NCI-H2227 treated with DMSO at 0.1 percent for 48 hours (cell line): Measurements from ENCODE around the gene MRFAP1L1.

Experiments
- DNase-seq: peaks from one replicate; lab custom pipeline; 2025; lab: John Stamatoyannopoulos, UW

MRFAP1L1 gene

GRCh38 chr4:6716018-6716911 lies 6.6 kb upstream of the MRFAP1L1 start, which contains the start of gene BLOC1S4:
TSS of gene BLOC1S4 (plus strand) at chr4:6716174. CDS start at chr4:6716210, 36 bp downstream.
- DNase-seq: peak; percentile 85

GRCh38 chr4:6715704-6716017 lies 6.0 kb upstream of the MRFAP1L1 start:
- no peak for DNase-seq

GRCh38 chr4:6714954-6715353 lies 5.3 kb upstream of the MRFAP1L1 start:
- DNase-seq: no peak

- DNase-seq: no peak
Measured at GRCh38 chr4:6710996-6711395, 1.3 kb upstream of the MRFAP1L1 start.

- DNase-seq: peak; percentile 49
Measured at GRCh38 chr4:6710282-6710681, 617 bp upstream of the MRFAP1L1 start.

- no peak for DNase-seq
Measured at GRCh38 chr4:6706173-6706572, 3.5 kb downstream of the MRFAP1L1 start.

GRCh38 chr4:6705646-6706045 lies 4.0 kb downstream of the MRFAP1L1 start:
- DNase-seq: no peak

GRCh38 chr4:6703786-6704185 lies 5.9 kb downstream of the MRFAP1L1 start:
- DNase-seq: no peak

- no peak for DNase-seq
Measured at GRCh38 chr4:6702761-6703160, 6.9 kb downstream of the MRFAP1L1 start.

GRCh38 chr4:6701371-6701770 lies 8.3 kb downstream of the MRFAP1L1 start:
- no peak for DNase-seq

GRCh38 chr4:6699903-6700302 lies 9.8 kb downstream of the MRFAP1L1 start:
- DNase-seq: no peak

GRCh38 chr4:6699388-6699787 lies 10.3 kb downstream of the MRFAP1L1 start:
- DNase-seq: no peak

GRCh38 chr4:6697131-6697530 lies 12.5 kb downstream of the MRFAP1L1 start:
- no peak for DNase-seq

- DNase-seq: no peak
Measured at GRCh38 chr4:6696611-6697010, 13.1 kb downstream of the MRFAP1L1 start.

- DNase-seq: no peak
Measured at GRCh38 chr4:6695660-6696610, 13.7 kb downstream of the MRFAP1L1 start.

- DNase-seq: no peak
Measured at GRCh38 chr4:6694177-6694901, 15.3 kb downstream of the MRFAP1L1 start.

- no peak for DNase-seq
Measured at GRCh38 chr4:6693231-6694176, 16.2 kb downstream of the MRFAP1L1 start, which contains the start of gene S100P. TSS of gene S100P (plus strand) at chr4:6693878. CDS start at chr4:6693933, 55 bp downstream.

- no peak for DNase-seq
Measured at GRCh38 chr4:6692806-6693205, 16.9 kb downstream of the MRFAP1L1 start.

- no peak for DNase-seq
Measured at GRCh38 chr4:6692379-6692778, 17.3 kb downstream of the MRFAP1L1 start.

- DNase-seq: no peak
Measured at GRCh38 chr4:6689506-6689960, 20.1 kb downstream of the MRFAP1L1 start.
